ENCODE results near the gene PRKCE. TPM values are rescaled to one million over a fixed set of nuclear protein-coding genes. Genes with fewer than 3 reads are reported as not detected.

Gene PRKCE
- polyA plus RNA-seq, 1 of the 3 experiments (the other 2 are of a cell fraction), result 16.3 TPM

DNA sequence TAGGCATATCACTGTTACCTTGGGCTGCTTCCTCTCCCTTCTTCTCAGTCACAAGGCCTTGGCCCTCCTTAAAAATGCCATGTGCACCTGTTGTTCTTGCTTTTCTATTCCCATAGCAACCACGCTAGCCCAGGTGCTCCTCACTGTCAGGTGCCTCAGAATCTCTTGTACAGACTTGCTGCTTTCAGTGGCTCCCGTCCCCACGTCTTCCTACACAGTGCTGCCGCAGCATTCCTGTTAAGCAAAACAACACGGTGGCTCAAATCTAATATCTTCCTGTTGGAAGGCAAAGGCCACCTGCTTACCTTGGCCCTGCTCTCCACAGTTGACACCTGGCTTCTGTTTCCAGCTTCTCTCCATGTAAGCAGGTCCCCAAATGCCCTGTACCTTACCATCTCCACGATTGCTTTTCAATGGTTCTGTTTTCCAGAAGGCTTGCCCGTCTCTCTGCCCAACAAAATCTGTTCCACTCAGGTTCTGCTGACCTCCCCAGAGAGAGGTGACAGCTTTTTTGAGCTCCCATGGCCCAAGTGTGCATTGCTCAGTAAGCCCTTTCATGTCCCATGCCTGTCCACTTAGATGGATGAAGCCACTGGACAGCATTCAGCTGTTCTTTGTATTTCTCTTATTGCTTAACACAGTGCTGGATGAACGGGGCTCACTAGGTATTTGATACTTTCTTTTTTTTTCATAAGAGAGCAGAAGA lies 240.4 kb downstream of the PRKCE start (continued):
- TF ChIP-seq ZBTB33 (IDR thresholded peaks at IDR 0.05; ENCODE audit: borderline replicate concordance, low read depth), result no peak
- no peak for TF ChIP-seq MXI1 (IDR thresholded peaks at IDR 0.05; ENCODE audit: low read depth, low read length)
- no peak for TF ChIP-seq GATA2 (CRISPR knock-in tag; IDR thresholded peaks at IDR 0.05)
- no peak for TF ChIP-seq POLR2AphosphoS5 (IDR thresholded peaks at IDR 0.05; ENCODE audit: low read depth, low read length)
- no peak for TF ChIP-seq FOXJ3 (CRISPR knock-in tag; IDR thresholded peaks at IDR 0.05)

DNA sequence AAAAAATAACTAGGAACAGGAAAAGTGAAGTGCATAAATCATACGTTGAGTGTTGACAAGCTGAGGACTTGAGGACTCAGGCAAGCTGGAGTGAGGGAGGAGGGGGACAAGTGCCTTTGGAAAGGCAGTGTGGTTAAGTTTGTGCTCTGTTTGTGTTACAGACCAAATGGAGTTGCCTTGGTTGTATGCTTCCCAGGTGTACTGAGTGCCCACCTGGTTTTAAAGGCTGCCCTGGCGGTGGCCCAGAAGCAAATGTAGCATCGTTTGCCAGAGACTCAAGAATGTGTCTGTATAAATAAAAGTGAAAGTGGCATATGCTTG lies 240.9 kb downstream of the PRKCE start:
- no peaks in the 10 kb centered on the region for H4K20me1 ChIP-seq (ENCODE audit: insufficient read depth)
- H2AFZ ChIP-seq (ENCODE audit: low read depth), result no peak overlapping the region
- no peaks in the 10 kb centered on the region for H3K9me3 ChIP-seq
- no peaks in the 10 kb centered on the region for H3K36me3 ChIP-seq (replicated peaks in 1 of 2; ENCODE audit: control insufficient read depth in 1 of 2, insufficient read depth in 2 of 2, low read length in 1 of 2)
- 72% methylated on average over 3 of the region's 3 CpGs for WGBS (ENCODE audit: low lambda C conversion rate)
- POLR2A ChIA-PET, result no interaction called here
- no peaks in the 10 kb centered on the region for H3K79me2 ChIP-seq (ENCODE audit: insufficient read depth)
- peaks cover 18 to 21% of the 10 kb centered on the region in 2 experiments; a peak in 2 of 4 replicates for H3K4me1 ChIP-seq (ENCODE audit: control insufficient read depth in 1 of 2, insufficient read depth in 2 of 2, low read depth in 1 of 2, low read length in 1 of 2)
- no peaks in the 10 kb centered on the region for H3K27me3 ChIP-seq (ENCODE audit: insufficient read depth)
- no peak overlapping the region for H3K27ac ChIP-seq (ENCODE audit: low read depth in 2 of 2, low read length in 1 of 2)
- DNase-seq, result no peak
- H3K9me2 ChIP-seq, result no peaks in the 10 kb centered on the region
- no peak overlapping the region for H3K4me3 ChIP-seq (ENCODE audit: low read depth in 2 of 2, low read length in 1 of 2)
- CTCF ChIA-PET, result no interaction called here
- H3F3A ChIP-seq (replicated peaks; ENCODE audit: insufficient read depth), result no peaks in the 10 kb centered on the region
- TF ChIP-seq, protein P1, sequence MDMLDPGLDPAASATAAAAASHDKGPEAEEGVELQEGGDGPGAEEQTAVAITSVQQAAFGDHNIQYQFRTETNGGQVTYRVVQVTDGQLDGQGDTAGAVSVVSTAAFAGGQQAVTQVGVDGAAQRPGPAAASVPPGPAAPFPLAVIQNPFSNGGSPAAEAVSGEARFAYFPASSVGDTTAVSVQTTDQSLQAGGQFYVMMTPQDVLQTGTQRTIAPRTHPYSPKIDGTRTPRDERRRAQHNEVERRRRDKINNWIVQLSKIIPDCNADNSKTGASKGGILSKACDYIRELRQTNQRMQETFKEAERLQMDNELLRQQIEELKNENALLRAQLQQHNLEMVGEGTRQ (IDR thresholded peaks at IDR 0.05; ENCODE audit: borderline replicate concordance, low read depth, low read length), result no peak
- TF ChIP-seq, protein P2, sequence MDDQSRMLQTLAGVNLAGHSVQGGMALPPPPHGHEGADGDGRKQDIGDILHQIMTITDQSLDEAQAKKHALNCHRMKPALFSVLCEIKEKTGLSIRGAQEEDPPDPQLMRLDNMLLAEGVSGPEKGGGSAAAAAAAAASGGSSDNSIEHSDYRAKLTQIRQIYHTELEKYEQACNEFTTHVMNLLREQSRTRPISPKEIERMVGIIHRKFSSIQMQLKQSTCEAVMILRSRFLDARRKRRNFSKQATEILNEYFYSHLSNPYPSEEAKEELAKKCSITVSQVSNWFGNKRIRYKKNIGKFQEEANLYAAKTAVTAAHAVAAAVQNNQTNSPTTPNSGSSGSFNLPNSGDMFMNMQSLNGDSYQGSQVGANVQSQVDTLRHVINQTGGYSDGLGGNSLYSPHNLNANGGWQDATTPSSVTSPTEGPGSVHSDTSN (IDR thresholded peaks at IDR 0.05), result peak; percentile 51
- H3K9ac ChIP-seq, result no peak overlapping the region
- peak overlapping the region; percentile 34 for H3K4me2 ChIP-seq

GRCh38 chr2:45892757-45893156 lies 241.3 kb downstream of the PRKCE start:
- Histone ChIP-seq H3K27ac (ENCODE audit: low read depth in 2 of 2, low read length in 1 of 2) (no peak overlapping the region), H3F3A (replicated peaks; ENCODE audit: insufficient read depth) (no peaks in the 10 kb centered on the region), H3K36me3 (replicated peaks in 1 of 2; ENCODE audit: control insufficient read depth in 1 of 2, insufficient read depth in 2 of 2, low read length in 1 of 2) (no peaks in the 10 kb centered on the region), H3K9ac (no peak overlapping the region), H2AFZ (ENCODE audit: low read depth) (no peak overlapping the region), H3K79me2 (ENCODE audit: insufficient read depth) (no peaks in the 10 kb centered on the region), H3K4me1 (ENCODE audit: control insufficient read depth in 1 of 2, insufficient read depth in 2 of 2, low read depth in 1 of 2, low read length in 1 of 2) (peaks cover 15 to 21% of the 10 kb centered on the region in 2 experiments; a peak in 2 of 4 replicates), H3K4me3 (ENCODE audit: low read depth in 2 of 2, low read length in 1 of 2) (no peak overlapping the region), H3K9me3 (no peaks in the 10 kb centered on the region), H3K27me3 (ENCODE audit: insufficient read depth) (no peaks in the 10 kb centered on the region), H4K20me1 (ENCODE audit: insufficient read depth) (no peaks in the 10 kb centered on the region), H3K9me2 (no peaks in the 10 kb centered on the region), H3K4me2 (peak overlapping the region; percentile 34)
- POLR2A ChIA-PET, result no interaction called here
- 59% methylated on average over 7 of the region's 7 CpGs for WGBS (ENCODE audit: low lambda C conversion rate)
- TF ChIP-seq CTCF (IDR thresholded peaks at IDR 0.05), result no peak
- TF ChIP-seq, protein P2 (IDR thresholded peaks at IDR 0.05), result peak; percentile 42; the same call in 1 of the 2 replicates
- CTCF ChIA-PET, result no interaction called here
- no peak for DNase-seq

All from SK-N-SH (cell line).